ENCODE results near the gene CEP76.

DNA sequence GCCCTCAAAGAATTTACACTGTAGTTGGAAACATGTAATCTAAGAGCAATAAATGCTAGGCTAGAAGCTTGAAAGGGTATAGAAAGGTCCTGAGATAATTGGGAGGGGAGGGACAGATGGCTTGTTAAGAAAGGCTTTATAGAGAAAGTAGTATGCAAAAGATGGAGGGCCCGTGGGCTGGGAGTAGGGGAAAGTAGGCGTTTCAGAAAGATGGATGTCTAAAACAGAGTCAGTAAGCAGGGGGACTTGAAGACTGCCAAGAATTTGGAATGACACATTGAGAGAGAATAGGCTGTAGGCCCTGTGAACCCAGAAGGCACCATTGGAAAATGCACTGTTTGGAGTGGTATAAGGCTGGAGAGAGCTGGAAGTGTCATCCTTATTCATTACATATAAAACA, 1.1 kb upstream of the CEP76 start:
- no peak for TF ChIP-seq EZH2 (IDR thresholded peaks at IDR 0.05; ENCODE audit: borderline replicate concordance, low read depth, low read length, poor library complexity, severe bottlenecking)
- TF ChIP-seq, protein P1, sequence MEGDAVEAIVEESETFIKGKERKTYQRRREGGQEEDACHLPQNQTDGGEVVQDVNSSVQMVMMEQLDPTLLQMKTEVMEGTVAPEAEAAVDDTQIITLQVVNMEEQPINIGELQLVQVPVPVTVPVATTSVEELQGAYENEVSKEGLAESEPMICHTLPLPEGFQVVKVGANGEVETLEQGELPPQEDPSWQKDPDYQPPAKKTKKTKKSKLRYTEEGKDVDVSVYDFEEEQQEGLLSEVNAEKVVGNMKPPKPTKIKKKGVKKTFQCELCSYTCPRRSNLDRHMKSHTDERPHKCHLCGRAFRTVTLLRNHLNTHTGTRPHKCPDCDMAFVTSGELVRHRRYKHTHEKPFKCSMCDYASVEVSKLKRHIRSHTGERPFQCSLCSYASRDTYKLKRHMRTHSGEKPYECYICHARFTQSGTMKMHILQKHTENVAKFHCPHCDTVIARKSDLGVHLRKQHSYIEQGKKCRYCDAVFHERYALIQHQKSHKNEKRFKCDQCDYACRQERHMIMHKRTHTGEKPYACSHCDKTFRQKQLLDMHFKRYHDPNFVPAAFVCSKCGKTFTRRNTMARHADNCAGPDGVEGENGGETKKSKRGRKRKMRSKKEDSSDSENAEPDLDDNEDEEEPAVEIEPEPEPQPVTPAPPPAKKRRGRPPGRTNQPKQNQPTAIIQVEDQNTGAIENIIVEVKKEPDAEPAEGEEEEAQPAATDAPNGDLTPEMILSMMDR (conservative IDR thresholded peaks at IDR 0.05; ENCODE audit: low read depth, low read length): no peak
